Left forelimb (tissue), 1 donor: ENCODE measurements around the gene CXCL17.
A peak's percentile ranks its signal among the peaks of the same experiment; 100 is the strongest.

Experiments
- DNase-seq: peaks from one replicate; pipeline ENCODE4 v3.0.0-alpha.2; 2018; ENCODE audit warnings: low spot score

Gene CXCL17

GRCh38 chr19:42424345-42424707, 18.4 kb downstream of the CXCL17 start:
- DNase-seq, result no peak

DNA sequence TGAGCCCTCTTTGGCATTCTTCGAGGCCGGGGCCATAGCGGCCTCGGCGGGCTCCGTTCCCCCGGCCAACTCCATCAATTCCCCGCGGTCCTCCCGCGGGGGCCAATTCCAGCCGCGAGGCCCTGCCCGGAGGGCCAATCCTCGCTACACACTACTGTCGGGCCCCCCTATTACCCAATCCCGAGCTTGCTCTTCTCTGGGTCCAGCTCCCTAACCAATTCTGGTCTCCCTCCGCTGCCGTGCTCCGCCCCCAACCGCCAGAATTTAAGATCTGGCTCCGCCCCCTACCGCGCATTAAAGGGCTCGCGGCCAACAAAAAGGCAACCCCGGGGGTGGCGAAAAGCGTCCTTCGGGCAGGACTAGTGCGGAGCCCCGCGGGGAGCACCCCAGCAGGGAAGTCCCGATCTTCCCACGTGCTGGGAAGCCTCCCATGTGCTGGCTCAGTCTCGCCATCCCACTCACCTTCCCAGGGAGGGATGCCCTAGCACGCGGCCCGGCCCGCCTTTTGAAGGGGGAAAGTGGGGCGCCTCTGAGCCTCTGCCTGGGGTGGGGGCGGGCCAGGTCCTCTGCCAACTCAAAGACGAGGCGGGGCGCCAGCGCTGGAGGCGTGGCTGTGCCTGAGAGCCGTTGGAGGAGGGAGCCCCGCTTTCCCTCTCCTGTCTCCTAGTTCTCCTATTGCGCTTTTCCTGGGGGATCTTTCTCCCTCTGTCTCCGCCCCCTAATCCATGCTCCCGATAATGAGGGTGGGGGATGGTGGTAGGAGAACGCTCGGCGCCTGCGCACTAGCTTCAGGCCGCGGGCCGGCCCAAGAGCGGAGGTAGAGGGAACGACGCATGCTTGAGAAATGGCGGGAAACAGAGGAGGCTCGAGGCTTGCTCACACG, 19.0 kb downstream of the CXCL17 start:
- DNase-seq, result peak; percentile 89

DNA sequence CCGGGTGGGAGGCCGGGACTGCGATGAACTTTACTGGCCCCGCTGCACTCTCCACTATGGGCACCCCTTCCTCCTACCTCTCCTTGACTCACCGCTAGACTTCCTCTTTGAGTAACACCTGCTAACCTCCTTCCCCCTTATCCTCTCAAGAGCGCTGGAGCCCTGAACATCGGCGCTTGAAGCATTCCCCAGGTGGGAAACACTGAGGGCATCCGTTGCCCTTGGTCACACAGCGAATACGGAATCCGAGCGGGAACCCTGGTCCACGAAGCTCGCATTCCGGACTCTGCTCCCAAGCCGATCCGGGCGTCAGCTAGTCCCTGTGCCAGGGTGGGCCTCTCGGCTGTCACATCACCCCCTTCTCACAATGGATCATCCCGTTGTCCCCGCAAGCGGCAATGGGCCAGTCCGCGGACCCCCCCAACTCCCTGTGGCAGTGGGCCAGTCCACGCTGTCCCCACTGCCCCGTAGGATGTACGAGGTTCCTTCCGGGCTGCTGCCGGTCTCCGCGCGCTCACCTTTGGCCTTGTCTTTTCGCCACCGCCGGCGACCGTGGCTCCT, 19.8 kb downstream of the CXCL17 start:
- peak; percentile 78 for DNase-seq

- DNase-seq, result no peak
These were observed 20.4 kb downstream of the CXCL17 start for GRCh38 chr19:42422092-42422900.

DNA sequence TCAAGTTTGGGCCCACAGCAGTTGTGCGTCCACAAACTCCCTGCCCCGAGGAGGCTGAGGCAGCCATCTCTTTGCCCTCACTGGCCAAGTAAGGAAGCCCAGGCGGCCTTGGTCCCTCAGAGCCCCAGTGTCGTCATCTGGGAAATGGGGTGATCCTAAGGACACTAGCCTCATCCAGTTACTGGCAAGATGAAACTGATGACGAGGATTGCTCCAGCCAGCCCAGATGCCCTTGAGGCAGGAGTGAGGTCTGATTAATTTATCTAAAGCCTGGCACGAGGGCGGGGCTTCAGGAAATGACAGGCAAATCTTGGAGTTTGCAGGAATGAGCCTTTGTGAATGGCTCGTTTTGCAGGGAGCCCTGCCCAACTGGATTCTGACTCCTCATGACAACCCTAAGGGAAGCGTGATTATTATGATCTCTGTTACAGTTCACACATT, 21.1 kb downstream of the CXCL17 start:
- DNase-seq, result no peak

DNA sequence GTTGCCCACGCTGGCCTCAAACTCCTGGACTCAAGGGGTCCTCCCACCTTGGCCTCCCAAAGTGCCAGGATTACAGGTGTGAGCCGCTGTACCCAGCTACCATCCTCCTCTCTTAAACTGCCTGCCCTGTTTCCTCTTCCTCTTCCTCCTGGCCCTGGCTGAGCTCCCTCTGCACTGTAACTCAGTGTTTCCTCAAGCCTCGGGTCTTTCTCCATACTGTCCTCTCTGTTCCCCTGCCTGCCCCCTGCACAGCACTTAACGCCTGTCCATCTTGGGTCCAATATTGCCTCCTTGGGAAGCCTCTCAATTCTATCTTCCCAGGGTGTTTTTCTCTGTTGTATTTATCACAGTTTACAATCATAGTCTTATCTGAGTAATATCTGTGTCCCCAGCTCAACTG, 21.6 kb downstream of the CXCL17 start:
- no peak for DNase-seq

- peak; percentile 48 for DNase-seq
These were observed 22.6 kb downstream of the CXCL17 start for GRCh38 chr19:42420055-42420544.

GRCh38 chr19:42419309-42419708, 23.4 kb downstream of the CXCL17 start:
- peak; percentile 47 for DNase-seq

GRCh38 chr19:42412661-42413076, 30.1 kb downstream of the CXCL17 start:
- DNase-seq, result no peak

- DNase-seq, result no peak
These were observed 30.5 kb downstream of the CXCL17 start for GRCh38 chr19:42412227-42412626.

- DNase-seq, result no peak
These were observed 31.1 kb downstream of the CXCL17 start for GRCh38 chr19:42411581-42412178.

GRCh38 chr19:42410371-42410770, 32.4 kb downstream of the CXCL17 start:
- DNase-seq, result no peak

GRCh38 chr19:42409477-42409876, 33.3 kb downstream of the CXCL17 start:
- DNase-seq, result no peak

GRCh38 chr19:42407816-42408175, 35.0 kb downstream of the CXCL17 start:
- DNase-seq, result no peak

DNA sequence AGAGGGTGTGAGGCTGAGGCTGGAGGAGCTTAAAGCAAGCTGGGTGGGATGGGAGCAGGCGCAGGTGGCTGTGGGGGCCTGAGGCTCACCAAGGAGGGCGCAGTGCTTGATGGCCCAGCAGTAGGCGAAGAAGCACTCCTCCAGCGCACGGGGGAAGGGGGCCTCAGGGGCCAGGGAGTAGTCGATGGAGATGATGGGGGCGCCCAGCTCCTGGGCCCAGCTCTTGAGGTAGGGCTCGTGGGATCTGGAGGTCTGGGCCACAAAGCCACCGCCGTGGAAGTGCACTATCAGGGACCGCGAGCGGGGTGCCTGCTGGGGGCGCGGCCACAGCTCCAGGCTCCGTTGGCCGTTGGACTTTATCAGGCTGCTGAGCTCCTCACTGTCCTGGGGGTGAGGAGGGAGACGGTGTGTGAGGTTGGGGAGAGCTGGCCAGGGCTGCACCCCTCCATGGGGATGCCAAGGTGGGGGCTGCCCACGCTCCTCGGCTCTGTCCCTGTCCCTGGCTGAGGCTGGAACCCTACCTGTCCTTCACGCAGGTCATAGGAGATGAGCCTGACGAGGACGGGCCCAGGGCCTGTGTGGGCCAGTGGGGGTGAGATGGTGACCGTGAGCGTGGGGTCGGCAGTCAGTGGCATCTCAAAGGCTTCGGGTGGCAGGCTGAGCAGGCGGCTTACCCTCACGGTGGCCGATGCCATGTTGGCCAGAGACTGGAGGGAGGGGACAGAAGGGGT, 35.5 kb downstream of the CXCL17 start:
- DNase-seq, result no peak

DNA sequence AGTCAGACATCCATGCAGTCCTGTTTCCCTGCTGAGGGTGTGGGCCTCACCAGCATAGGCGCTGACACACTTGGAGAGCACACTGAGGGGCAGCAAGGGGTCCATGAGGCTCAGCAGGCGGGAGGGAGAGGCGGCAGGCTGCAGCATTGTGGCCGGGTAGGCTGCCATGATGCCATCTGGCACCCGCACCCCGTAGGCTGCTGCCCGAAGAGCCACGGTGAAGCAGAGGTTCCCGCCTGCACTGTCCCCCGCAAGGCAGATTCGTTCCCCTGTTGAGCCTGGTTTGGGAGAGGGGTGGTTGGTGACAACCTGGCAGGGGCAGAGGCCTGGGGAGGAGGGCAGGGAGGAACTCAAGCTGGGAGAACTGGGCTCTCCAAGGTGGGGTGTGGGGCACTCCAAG, 36.6 kb downstream of the CXCL17 start:
- DNase-seq, result no peak

- no peak for DNase-seq
These were observed 39.2 kb downstream of the CXCL17 start for GRCh38 chr19:42403586-42403985.

DNA sequence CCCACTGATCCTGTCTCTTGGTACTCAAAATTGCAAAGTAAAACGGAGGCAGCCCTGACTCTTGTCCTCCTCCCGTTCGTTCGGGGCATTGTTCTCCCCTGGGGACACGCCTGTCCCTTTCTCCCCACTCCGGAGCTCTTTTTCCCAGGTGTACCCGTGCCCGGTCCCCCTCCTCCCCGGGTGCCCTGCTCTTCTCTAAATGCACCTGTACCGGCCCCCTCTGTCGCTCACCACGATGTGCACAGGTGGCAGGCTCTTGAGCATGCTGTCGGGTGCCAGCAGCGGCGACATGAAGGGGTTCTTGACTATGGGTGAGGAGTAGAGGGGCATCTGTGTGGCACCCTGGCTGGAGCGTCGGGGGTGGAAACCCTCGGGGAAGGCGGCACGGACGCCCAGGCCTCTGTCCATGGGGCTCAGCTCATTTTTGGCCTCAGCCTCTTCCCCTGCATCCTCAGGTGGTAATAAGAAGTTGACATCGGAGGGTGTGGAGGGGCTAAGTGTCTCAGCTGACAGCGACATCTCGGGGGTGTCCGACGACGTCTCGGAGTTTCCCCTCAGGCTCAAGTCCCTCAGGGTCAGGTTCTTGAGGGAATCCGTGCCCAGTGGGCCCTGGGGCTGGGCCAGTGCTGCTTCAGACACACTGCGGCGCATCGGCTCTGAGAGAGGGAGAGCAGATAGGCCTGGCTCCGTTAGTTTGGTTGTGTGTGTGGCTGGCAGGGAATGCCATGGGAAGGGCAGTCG, 40.2 kb downstream of the CXCL17 start:
- DNase-seq, result no peak

DNA sequence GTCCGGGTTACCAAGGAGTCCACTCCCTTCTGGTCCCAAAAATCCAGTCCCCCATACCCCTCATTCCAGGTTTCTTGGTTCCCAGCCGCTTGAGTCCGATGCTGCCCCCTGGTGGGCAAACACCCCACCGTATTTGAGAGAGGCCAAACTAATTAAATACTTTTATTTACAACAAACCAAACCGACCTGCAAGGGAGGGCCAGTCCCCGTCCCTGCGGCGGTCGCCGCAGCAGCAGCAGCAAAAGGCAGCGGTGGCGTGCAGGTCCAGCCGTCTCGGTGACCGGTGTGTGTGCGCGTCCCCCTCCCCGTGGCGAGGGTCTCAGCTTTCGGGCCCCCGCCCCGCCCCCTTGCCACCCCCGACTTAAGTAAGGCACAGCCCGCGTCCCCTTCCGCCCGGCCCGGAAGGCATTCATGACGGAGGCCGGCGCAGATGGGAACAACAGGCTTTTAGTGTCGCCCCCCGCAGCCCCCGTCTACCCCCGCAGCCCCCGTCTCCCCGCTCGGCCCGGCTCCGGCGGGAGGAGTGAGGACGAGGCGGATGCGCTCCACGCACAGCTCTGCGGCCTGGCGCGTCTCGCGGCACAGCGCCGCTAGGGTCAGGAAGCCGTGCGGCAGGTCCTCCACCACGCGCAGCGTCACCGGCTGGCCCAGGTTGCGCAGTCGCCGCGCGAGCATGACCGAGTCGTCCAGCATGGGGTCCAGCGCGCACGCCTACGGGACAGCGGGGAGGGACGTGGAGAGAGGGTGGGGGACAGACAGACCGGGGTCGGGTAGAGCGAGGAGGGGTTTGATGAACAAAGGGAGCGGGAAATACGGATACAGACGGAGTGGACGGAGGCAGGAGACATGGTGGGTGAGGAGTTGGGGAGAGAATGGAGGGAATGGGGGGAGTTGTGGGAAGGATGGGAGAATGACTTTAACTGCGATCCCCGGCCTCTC, 41.1 kb downstream of the CXCL17 start:
- peak; percentile 88 for DNase-seq

- DNase-seq, result no peak
These were observed 42.3 kb downstream of the CXCL17 start for GRCh38 chr19:42400404-42400803.
